Left cardiac atrium (tissue), 4 donors: ENCODE measurements around the gene THEMIS. TPM values are rescaled to one million over a fixed set of nuclear protein-coding genes. Genes with fewer than 3 reads are reported as not detected.
"Not testable (repeated sequence)": the region's sequence is repeated elsewhere in the genome, so short reads cannot be mapped to it uniquely, and the experiment has no call there.

ENCODE experiments used
- ATAC-seq, 2 donors: fragments of 200-7000 bp; cut with Tn5 transposase; one replicate each; pipeline ENCODE4 v1.9.1; 2020; ENCODE audit warnings: mild to moderate bottlenecking in 2 of 2, moderate library complexity in 2 of 2
- DNase-seq: peaks from one replicate; pipeline ENCODE4 v3.0.0-alpha.2; 2020
- intact Hi-C, 2 donors: fragments of 100-400 bp; cut with DNase I; formaldehyde crosslinking; loops; one replicate each; pipeline versions ENCODE4 v1.14.1 to v1.15.1; 2022 to 2023
- total RNA-seq, 2 donors: library from RNA; stranded (reverse); fragmentation: NEBNext Ultra II Directional; extraction: Animal tissue kit (Norgen Biotek cat#: 25700); gene quantifications; one replicate each; pipeline ENCODE4 v1.2.1, GENCODE V29; 2021
- donor health status: DM: no; HTN: yes; CAD: no.
- donor health status: DM: no; HTN: yes; CAD: no; lungs with severe emphysema.
- donor health status: DM: yes; HTN: yes; CAD: no.
- donor health status: Dilated cardiomyopathy.

THEMIS gene
- total RNA-seq, 2 donors from 2014 or later = 0.63 to 0.97 TPM

DNA sequence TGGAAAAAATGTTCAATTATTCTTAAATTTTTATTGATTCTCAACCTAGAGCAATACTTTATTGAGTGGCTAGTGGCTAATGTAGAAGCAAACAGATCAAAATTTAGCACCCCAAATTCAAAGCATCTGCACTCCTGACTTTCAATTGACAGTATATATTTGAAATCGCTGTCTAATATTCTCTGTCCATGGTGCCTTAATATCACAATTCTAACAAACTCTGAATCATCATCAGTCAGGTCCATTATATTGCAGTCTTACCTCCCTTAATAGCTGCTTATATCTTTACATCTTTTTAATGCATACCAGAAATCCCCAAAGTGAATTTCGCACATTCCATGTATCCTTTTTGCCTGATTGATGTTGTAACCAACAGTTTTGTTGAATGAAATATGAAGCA is 134.9 kb downstream of the THEMIS start:
- no peak for ATAC-seq
- intact Hi-C loops = no loop called here
- DNase-seq = no peak

DNA sequence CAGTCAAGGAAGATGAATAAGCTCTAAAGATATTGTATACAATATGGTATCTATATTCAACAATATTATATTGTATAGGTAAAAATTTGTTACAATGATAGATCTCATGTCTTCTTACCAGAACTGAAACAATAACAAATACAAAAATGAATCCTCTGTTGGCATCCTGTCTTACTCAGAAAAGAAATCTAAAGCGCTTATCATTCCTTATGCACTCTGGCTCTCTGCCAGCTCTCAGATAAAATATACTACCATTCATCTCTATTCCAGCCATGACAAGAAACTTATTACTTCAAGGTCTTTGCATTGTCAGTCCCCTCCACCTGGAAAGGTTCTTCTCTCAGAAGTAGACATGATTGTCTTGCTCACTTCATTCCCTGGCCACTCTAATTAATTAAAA is 138.6 kb downstream of the THEMIS start:
- DNase-seq (no peak), ATAC-seq (no peak)
- intact Hi-C loops = no loop called here

- ATAC-seq (no peak), DNase-seq (no peak)
- intact Hi-C loops = no loop called here
These were observed 139.8 kb downstream of the THEMIS start for GRCh38 chr6:127761084-127761483.

DNA sequence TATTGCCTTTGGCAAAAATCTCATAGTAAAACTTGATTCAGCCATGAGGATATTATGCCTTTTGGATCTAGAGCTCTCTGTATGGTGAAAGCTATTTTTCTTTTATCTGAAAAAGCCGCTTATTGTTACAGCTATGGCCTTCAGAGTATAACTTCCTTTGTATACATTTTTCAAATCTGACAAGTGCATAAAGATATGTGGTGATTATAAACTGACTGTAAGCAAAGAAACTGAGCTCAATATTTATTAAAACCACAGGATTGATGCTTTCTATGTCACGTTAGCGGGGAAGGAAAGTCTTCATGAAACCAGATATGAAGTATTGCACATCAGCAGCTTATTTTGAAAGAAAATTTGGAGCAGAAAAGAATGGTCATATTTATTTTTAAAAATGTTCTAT is 151.8 kb downstream of the THEMIS start:
- ATAC-seq (no peak), DNase-seq (no peak)
- intact Hi-C loops = no loop called here

DNA sequence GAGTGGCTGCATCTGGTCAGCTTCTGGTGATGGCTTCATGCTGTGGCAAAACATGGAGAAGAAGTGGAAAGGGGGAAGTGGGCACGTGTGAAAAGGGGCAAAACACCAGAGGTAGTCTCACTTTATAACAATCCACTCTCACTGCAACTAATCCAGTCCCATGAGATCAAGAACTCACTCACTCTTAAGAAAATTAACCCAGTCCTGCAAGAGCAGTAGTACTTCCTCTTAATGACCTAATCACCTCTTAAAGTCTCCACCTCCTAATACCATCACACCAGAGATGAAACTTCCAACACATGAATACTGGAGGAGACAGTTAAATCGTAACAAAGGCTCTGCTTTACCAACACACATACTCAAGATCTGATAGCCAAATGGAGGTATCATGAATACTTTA is 152.6 kb downstream of the THEMIS start:
- ATAC-seq (no peak), DNase-seq (no peak)
- intact Hi-C loops = no loop called here

DNA sequence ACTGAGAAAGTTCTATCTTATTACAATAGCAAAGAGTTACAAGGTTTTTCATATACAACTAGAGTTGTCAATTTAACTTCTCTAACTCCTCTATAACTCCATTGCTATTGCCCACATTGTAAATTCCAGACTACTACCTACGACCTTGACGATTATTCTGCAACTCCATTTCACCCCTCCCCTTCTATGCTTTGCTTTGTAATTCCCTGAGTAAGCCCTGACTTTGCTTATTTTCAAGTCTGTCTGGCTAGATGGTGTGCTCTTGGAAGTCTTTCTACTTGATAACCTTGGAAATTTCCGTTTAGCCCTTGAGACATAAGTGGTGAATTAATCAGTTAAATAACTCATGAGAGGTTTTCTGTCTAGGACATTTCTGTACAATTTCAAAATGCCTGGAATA is 162.4 kb downstream of the THEMIS start:
- intact Hi-C loops = loop anchor here (5.0 kb wide), 1 partner anchor 994 kb away; no protein-coding TSS in a partner anchor
- no peak for ATAC-seq
- DNase-seq = no peak

DNA sequence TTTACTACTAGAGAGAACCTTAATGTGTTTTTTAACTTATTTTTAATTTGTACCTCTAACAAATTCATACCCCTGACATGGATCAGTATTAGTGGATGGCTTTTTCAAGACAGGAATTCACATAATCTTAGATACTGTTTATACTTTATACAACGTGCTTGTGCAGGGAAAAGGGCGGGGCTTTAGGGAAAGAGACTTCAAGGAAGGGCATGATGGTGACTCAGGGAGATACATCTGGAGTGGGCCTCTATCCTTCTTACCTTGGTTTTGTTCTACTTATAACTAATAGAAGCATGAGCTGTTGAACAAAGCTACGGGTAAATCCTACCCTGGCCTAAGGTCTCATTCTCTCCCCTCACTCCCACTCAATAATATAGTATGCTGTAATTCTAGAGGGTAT is 163.1 kb downstream of the THEMIS start:
- ATAC-seq = no peak
- intact Hi-C loops = loop anchor here (5.0 kb wide), 1 partner anchor 995 kb away; no protein-coding TSS in a partner anchor
- no peak for DNase-seq

DNA sequence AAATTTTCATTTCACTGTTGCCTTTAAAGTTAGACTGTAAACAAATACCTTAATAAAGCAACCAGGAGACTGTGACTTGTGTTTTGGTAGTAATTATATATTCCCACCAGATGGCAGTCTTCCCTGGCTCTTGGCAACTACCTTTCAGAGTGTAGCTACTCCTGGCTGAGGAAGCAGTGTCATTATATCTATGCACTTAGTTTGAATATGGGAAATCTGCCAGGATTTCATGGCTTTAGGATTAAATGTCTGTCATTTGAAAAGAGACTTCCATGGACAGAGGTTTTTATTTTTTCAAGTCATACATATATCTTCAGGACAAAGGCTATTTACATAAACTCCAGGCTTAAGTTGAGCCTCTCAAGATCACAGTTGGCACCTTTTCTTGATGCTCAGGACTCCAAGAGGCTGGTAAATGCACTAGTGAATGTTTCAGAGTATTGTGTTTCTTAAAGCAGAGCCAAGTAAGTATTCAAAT is 163.8 kb downstream of the THEMIS start:
- DNase-seq = peak; percentile 19
- intact Hi-C loops = loop anchor here (5.0 kb wide), 1 partner anchor 995 kb away; no protein-coding TSS in a partner anchor
- ATAC-seq = peak; percentile 76 to 78

DNA sequence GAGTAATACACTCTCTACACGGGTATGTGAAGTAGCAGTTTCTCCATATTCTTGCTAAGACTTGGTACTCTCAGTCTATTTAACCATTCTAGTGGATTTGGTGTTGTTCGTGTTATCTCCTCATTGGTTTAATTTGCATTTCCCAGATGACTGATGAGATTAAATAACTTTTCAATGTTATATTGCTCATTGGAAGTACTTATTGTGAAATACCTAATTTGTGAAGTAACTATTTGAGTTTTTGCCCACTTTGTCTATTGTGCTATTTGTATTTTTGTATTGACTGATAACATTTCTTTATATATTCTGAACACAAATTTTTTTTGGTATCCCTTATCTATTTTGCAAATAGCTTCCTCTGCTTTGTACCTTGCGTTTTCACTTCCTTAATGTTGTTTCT is 167.9 kb downstream of the THEMIS start:
- DNase-seq = no peak
- intact Hi-C loops = no loop called here
- no peak for ATAC-seq

- ATAC-seq = no peak
These were observed 173.5 kb downstream of the THEMIS start for GRCh38 chr6:127727260-127727953.

DNA sequence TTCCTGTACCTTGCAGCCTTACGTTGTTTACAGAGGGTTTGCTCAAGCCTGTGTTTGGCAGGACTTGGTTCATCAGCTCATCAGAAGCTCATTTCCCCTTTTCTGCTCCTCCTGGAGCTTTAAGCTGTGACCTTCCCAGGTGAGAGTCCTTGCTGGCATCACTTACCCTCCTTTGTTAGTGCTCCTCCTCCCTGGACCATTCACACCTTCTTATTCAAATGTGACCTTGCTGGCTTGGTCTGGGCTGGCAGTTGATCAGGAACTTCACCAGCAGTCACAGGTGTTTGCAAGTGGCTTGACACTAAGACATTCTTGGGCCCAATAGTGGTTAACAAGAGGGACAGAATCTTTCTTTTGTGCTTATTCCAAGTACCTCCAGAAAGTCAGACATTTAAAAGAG is 175.0 kb downstream of the THEMIS start:
- intact Hi-C loops = no loop called here
- ATAC-seq = no peak
- no peak for DNase-seq

More at GRCh38 chr6:127727260-127727953, 173.5 kb downstream of the THEMIS start:
- intact Hi-C loops = no loop called here
- no peak for DNase-seq

- ATAC-seq (no peak), DNase-seq (no peak)
- intact Hi-C loops = no loop called here
These were observed 182.2 kb downstream of the THEMIS start for GRCh38 chr6:127718694-127719093.

DNA sequence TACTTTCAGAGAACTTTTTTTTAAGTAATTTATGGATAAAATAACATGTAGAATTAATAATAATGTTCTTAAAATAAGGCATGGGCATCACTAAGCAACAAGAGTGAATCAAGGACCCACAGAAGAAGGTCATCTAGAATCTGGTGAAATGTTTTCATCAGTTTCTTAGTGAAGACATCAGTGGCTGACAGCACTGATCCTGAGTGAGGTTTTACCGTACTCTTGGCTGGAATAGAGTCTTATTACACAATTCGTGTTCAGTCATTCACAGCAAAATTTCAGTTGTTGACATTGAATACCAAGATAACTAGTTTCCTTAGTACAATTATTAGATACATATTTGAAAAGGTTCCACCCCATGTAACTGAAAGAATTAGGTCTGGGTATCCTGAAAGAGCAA is 183.5 kb downstream of the THEMIS start:
- intact Hi-C loops = no loop called here
- peak in 1 of 2 donors; percentile 79 for ATAC-seq
- DNase-seq = no peak

DNA sequence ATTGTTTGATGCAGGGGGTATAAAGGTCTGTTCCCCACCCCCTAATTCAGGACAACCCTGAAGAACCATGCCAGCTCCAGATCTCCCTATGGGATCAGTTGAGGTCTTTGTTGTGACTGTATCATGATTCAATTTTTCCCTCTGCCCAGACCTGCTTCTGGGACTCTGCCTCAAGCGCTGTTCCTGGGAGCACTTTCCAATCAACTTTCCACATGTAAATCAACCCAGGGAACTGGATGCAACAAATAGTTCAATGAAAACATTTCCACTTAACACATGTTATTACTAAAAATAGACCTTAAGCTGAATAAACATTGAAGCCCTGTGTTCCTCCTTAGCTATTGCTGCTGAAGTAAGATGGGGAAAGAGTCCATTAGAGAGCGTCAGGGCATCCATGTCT is 184.4 kb downstream of the THEMIS start:
- ATAC-seq (no peak), DNase-seq (no peak)
- intact Hi-C loops = no loop called here

DNA sequence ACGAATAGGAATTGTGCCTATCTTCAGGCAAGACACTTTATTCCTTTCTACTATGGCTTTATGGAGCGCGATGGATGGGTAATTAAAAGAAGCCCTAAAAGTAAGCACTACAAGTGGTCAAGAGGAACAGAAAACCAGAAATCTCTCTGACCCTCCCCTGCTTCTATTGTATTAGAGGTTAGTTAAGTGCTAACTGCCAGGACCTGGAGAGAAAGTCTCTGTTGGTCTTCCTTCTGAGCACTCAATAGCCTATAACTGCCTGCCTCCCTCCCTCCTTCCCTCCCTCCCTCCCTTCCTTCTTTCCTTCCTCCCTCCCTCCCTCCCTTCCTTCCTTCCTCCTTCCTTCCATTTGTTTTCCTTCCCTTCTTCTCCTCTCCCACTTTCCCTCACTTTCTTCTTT is 190.2 kb downstream of the THEMIS start:
- intact Hi-C loops = no loop called here
- no peak for DNase-seq
- ATAC-seq = no peak

DNA sequence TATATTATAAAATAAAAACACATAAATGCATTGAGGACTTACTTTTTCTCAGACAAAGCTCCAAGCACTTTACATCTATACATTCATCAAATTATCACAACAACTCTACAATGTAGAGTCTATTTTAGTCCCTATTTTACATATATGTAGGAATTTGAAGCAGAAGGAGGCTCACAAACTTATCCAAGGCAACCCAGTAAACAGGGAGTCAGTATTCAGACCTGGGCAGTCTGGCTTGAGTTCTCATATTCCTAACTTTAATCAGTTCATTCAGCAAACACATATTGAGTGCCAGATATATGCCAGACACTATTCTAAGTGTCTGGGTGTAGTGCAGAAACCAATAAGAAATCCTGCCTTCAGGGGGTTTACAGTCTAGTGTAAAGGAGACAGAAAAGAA is 194.6 kb downstream of the THEMIS start:
- intact Hi-C loops = no loop called here
- ATAC-seq (no peak), DNase-seq (no peak)

DNA sequence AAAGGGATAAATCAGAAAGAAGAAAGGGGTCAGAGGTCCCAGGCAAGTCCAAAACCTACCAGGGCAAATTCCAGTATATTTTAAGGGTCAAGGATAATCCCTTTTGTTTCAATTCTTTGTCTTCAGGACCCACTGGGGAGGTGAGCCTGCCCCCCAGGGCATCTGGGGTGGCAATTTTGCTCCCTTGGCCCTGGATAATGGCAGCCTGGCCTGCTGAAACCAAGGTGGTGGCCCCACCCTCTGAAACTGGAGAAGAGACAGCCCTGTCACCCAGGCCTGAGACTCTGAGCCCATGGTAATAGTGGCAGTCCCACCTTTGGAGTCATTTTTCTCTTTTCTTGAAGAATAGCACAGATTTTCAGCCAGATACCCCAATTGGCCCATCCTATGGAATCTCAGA is 205.8 kb downstream of the THEMIS start:
- DNase-seq (no peak), ATAC-seq (no peak)
- intact Hi-C loops = no loop called here

GRCh38 chr6:127691146-127691545 is 209.7 kb downstream of the THEMIS start:
- ATAC-seq = no peak
- intact Hi-C loops = no loop called here
- DNase-seq = no peak

GRCh38 chr6:127690588-127690987 is 210.3 kb downstream of the THEMIS start:
- DNase-seq (no peak), ATAC-seq (no peak)
- intact Hi-C loops = no loop called here

- DNase-seq (no peak), ATAC-seq (no peak)
- intact Hi-C loops = no loop called here
These were observed 210.8 kb downstream of the THEMIS start for GRCh38 chr6:127690092-127690491.

DNA sequence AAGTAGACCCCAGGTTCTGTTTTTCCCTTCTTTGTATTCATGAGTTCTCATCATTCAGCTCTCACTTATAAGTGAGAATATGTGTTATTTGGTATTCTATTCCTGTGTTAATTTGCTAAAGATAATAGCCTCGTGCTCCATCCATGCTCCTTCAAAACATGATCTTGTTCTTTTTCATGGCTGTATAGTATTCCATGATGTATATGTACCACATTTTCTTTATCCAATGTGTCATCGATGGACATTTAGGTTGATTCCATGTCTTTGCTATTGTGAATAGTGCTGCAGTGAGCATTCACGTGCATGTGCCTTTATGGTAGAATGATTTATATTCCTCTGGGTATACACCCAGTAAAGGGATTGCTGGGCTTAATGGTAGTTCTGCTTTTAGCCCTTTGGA is 213.4 kb downstream of the THEMIS start:
- intact Hi-C loops, DNase-seq, ATAC-seq: not testable (repeated sequence)
